Measurements from ENCODE around the gene USP48.

The USP48 gene

GRCh38 chr1:21664806-21665588 is 118.0 kb downstream of the USP48 start:
- Histone ChIP-seq H3K27me3 (replicated peaks) (peaks cover 51% of the 10 kb centered on the region), H3K36me3 (replicated peaks) (no peaks in the 10 kb centered on the region), H3K4me3 (ENCODE audit: low read depth, low read length) (no peak overlapping the region), H3K27ac (no peak overlapping the region)
- TF ChIP-seq CTCF (IDR thresholded peaks at IDR 0.05; ENCODE audit: low read depth, low read length, missing control alignments) = no peak
- DNase-seq = no peak
- in situ Hi-C loops (cut with HindIII; ENCODE audit: low pct_ligation_motif_present, low sequenced_read_pairs) = no loop called here

GRCh38 chr1:21663951-21664805 is 118.8 kb downstream of the USP48 start:
- no peak for DNase-seq
- no peak overlapping the region for H3K27ac ChIP-seq
- H3K36me3 ChIP-seq (replicated peaks) = no peaks in the 10 kb centered on the region
- TF ChIP-seq CTCF (IDR thresholded peaks at IDR 0.05; ENCODE audit: low read depth, low read length, missing control alignments) = no peak
- in situ Hi-C loops (cut with HindIII; ENCODE audit: low pct_ligation_motif_present, low sequenced_read_pairs) = no loop called here
- no peak overlapping the region for H3K4me3 ChIP-seq (ENCODE audit: low read depth, low read length)
- H3K27me3 ChIP-seq (replicated peaks) = peaks cover 52% of the 10 kb centered on the region

GRCh38 chr1:21663248-21663950 is 119.5 kb downstream of the USP48 start:
- H3K27me3 ChIP-seq (replicated peaks) = peaks cover 44% of the 10 kb centered on the region
- in situ Hi-C loops (cut with HindIII; ENCODE audit: low pct_ligation_motif_present, low sequenced_read_pairs) = no loop called here
- no peak for DNase-seq
- H3K27ac ChIP-seq = no peak overlapping the region
- H3K4me3 ChIP-seq (ENCODE audit: low read depth, low read length) = no peak overlapping the region
- no peak for TF ChIP-seq CTCF (IDR thresholded peaks at IDR 0.05; ENCODE audit: low read depth, low read length, missing control alignments)
- no peaks in the 10 kb centered on the region for H3K36me3 ChIP-seq (replicated peaks)

GRCh38 chr1:21662426-21663247 is 120.3 kb downstream of the USP48 start:
- Histone ChIP-seq H3K27me3 (replicated peaks) (peaks cover 36% of the 10 kb centered on the region), H3K36me3 (replicated peaks) (no peaks in the 10 kb centered on the region), H3K27ac (no peak overlapping the region), H3K4me3 (ENCODE audit: low read depth, low read length) (no peak overlapping the region)
- DNase-seq = no peak
- in situ Hi-C loops (cut with HindIII; ENCODE audit: low pct_ligation_motif_present, low sequenced_read_pairs) = no loop called here
- no peak for TF ChIP-seq CTCF (IDR thresholded peaks at IDR 0.05; ENCODE audit: low read depth, low read length, missing control alignments)

- in situ Hi-C loops (cut with HindIII; ENCODE audit: low pct_ligation_motif_present, low sequenced_read_pairs) = no loop called here
- Histone ChIP-seq H3K27me3 (replicated peaks) (peaks cover 29% of the 10 kb centered on the region), H3K36me3 (replicated peaks) (no peaks in the 10 kb centered on the region), H3K4me3 (ENCODE audit: low read depth, low read length) (no peak overlapping the region), H3K27ac (no peak overlapping the region)
- no peak for DNase-seq
- TF ChIP-seq CTCF (IDR thresholded peaks at IDR 0.05; ENCODE audit: low read depth, low read length, missing control alignments) = no peak
These were observed 121.1 kb downstream of the USP48 start for GRCh38 chr1:21661886-21662285.
